HepG2 (cell line): ENCODE measurements around the gene KEL. TPM values are rescaled to one million over a fixed set of nuclear protein-coding genes. Genes with fewer than 3 reads are reported as not detected.
A peak's percentile ranks its signal among the peaks of the same experiment; 100 is the strongest.

Experiments
- CREM ChIP-seq, 2 experiments: sonication (generic) in 1 of 2; formaldehyde crosslinking in 1 of 2; IDR thresholded peaks; 2 replicates each; pipeline versions ENCODE4 v1.4.0 to v1.6.1; 2016 to 2020; ENCODE audit warnings: antibody characterized with exemption in 1 of 2, mild to moderate bottlenecking in 1 of 2, missing genetic modification reagents in 1 of 2
- KDM2A ChIP-seq: sonication (generic); formaldehyde crosslinking; IDR thresholded peaks from 2 replicates; pipeline ENCODE4 v1.4.0; 2020; ENCODE audit warnings: low read depth, missing genetic modification reagents, borderline replicate concordance
- MAFF ChIP-seq: IDR thresholded peaks from 2 replicates; pipeline ENCODE4 v1.6.1; 2011; ENCODE audit warnings: low read depth, low read length, improper control_type of control experiment
- NFRKB ChIP-seq: fragments of 450-650 bp; IDR thresholded peaks from 2 replicates; pipeline ENCODE4 v1.6.1; 2017
- SIN3B ChIP-seq: fragments of 150-350 bp; IDR thresholded peaks from 2 replicates; pipeline ENCODE4 v1.6.1; 2014; ENCODE audit warnings: low read length
- ZMYM4 ChIP-seq: sonication (generic); formaldehyde crosslinking; IDR thresholded peaks from 2 replicates; pipeline ENCODE4 v1.8.1; 2023; ENCODE audit warnings: mild to moderate bottlenecking, missing genetic modification reagents
- ZNF256 ChIP-seq: sonication (generic); formaldehyde crosslinking; conservative IDR thresholded peaks from 2 replicates; pipeline ENCODE4 v1.4.0; 2020; ENCODE audit warnings: missing genetic modification reagents
- ZNF431 ChIP-seq: sonication (generic); formaldehyde crosslinking; IDR thresholded peaks from 2 replicates; pipeline ENCODE4 v1.9.0; 2022; ENCODE audit warnings: missing genetic modification reagents, low read depth, mild to moderate bottlenecking, borderline replicate concordance
- ZNF460 ChIP-seq: sonication (generic); formaldehyde crosslinking; IDR thresholded peaks from 2 replicates; pipeline ENCODE4 v1.5.1; 2020; ENCODE audit warnings: missing genetic modification reagents, mild to moderate bottlenecking, borderline replicate concordance
- ZNF615 ChIP-seq: sonication (generic); formaldehyde crosslinking; IDR thresholded peaks from 2 replicates; pipeline ENCODE4 v1.5.0; 2020; ENCODE audit warnings: mild to moderate bottlenecking, missing genetic modification reagents, borderline replicate concordance
- ZNF616 ChIP-seq: sonication (generic); formaldehyde crosslinking; IDR thresholded peaks from 2 replicates; pipeline ENCODE4 v1.5.0; 2020; ENCODE audit warnings: low read depth, mild to moderate bottlenecking, missing genetic modification reagents
- polyA plus RNA-seq, 8 experiments: library from polyadenylated mRNA; depleted of rRNA in 3 of 8; stranded (reverse) in 7 of 8; unstranded in 1 of 8; fragments of >200 nt; fragmentation: Illumina TruSeq in 4 of 8; extraction: Trizol in 4 of 8; gene quantifications; 2 replicates each; pipeline versions ENCODE4 v1.2.1 to v1.2.3, GENCODE V29; 2011 to 2016; ENCODE audit warnings: low read depth in 4 of 8, missing spikeins in 1 of 8, mixed read lengths in 1 of 8; ENCODE audit not compliant: insufficient read depth in 1 of 8
- total RNA-seq, 5 experiments: library from RNA; depleted of rRNA; stranded (reverse); fragments of >200 nt; fragmentation: Illumina TruSeq; extraction: Trizol; gene quantifications; 2 replicates each; pipeline ENCODE4 v1.2.3, GENCODE V29; 2016; ENCODE audit warnings: low read depth in 1 of 5
- TF ChIP-seq, protein P1 (sequence below): sonication (generic); formaldehyde crosslinking; IDR thresholded peaks from 2 replicates; pipeline ENCODE4 v1.4.0; 2020; ENCODE audit warnings: missing genetic modification reagents
- TF ChIP-seq, protein P2 (sequence below): sonication (generic); formaldehyde crosslinking; IDR thresholded peaks from 2 replicates; pipeline ENCODE4 v1.4.0; 2020; ENCODE audit warnings: missing genetic modification reagents
- TF ChIP-seq, protein P3 (sequence below), 2 experiments: sonication (generic) in 1 of 2; formaldehyde crosslinking in 1 of 2; IDR thresholded peaks; 2 replicates each; pipeline versions ENCODE4 v1.4.0 to v1.6.1; 2016 to 2020; ENCODE audit warnings: borderline replicate concordance in 1 of 2, low read depth in 1 of 2, mild to moderate bottlenecking in 1 of 2, missing genetic modification reagents in 1 of 2
- TF ChIP-seq, protein P4 (sequence below): sonication (generic); formaldehyde crosslinking; IDR thresholded peaks from 2 replicates; pipeline ENCODE4 v1.4.0; 2020; ENCODE audit warnings: missing genetic modification reagents

Gene KEL
- total and polyA plus RNA-seq, 2 of the 13 experiments (the other 11 are each of a cell fraction or from before 2014, with no cell fraction given): 0.03 TPM; not detected in 1

DNA sequence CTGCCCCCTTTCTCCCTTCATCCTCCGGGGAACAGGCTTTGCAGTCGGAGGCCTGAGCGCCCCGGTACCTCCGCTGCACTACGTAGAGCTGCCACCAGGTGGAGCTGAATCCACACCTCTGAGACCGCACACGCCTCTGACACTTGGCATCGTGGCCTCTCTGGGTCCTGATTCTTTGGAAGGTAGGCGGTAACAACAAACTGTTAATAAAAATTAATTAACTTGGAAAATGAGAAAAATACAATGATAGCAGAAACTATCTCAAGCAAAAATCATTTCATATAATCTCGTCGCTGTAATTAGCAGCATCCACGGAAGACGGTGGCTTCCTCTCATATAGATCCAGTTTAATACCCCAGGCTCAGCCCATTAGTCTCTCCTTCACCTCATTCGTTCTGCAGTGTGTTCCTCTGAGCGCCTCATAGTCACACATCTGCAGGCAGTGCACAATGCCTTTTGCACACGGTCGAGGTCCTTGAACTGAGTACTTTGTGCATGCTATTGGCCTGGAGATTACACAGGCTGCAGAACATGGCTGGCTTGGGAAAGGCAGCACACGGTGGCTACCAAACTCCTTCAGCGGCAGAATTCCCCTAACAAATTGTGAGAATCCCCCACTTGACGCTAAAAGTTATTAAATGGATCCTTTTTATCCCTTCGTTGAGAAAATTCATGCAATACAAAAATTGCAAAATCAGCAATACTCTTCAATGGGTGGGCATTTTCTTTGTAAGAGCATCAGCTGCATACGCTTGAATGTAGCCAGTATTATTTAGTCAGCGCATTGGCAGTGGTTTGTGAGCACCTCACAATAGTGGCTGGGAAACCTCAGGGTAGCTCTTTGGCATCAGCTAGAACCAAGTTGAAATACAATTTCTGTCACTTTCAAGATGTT is 46.1 kb upstream of the KEL start (continued):
- TF ChIP-seq, protein P1, sequence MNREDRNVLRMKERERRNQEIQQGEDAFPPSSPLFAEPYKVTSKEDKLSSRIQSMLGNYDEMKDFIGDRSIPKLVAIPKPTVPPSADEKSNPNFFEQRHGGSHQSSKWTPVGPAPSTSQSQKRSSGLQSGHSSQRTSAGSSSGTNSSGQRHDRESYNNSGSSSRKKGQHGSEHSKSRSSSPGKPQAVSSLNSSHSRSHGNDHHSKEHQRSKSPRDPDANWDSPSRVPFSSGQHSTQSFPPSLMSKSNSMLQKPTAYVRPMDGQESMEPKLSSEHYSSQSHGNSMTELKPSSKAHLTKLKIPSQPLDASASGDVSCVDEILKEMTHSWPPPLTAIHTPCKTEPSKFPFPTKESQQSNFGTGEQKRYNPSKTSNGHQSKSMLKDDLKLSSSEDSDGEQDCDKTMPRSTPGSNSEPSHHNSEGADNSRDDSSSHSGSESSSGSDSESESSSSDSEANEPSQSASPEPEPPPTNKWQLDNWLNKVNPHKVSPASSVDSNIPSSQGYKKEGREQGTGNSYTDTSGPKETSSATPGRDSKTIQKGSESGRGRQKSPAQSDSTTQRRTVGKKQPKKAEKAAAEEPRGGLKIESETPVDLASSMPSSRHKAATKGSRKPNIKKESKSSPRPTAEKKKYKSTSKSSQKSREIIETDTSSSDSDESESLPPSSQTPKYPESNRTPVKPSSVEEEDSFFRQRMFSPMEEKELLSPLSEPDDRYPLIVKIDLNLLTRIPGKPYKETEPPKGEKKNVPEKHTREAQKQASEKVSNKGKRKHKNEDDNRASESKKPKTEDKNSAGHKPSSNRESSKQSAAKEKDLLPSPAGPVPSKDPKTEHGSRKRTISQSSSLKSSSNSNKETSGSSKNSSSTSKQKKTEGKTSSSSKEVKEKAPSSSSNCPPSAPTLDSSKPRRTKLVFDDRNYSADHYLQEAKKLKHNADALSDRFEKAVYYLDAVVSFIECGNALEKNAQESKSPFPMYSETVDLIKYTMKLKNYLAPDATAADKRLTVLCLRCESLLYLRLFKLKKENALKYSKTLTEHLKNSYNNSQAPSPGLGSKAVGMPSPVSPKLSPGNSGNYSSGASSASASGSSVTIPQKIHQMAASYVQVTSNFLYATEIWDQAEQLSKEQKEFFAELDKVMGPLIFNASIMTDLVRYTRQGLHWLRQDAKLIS: no peak
- TF ChIP-seq ZNF431 (no peak), ZNF615 (no peak), ZNF616 (CRISPR knock-in tag) (no peak), ZNF460 (CRISPR knock-in tag) (no peak), CREM (IDR thresholded peaks at IDR 0.05) (no peak), CREM (CRISPR knock-in tag; IDR thresholded peaks at IDR 0.05) (no peak), ZNF256 (no peak), NFRKB (no peak), MAFF (peak; percentile 95), ZMYM4 (CRISPR knock-in tag) (no peak), SIN3B (no peak), KDM2A (CRISPR knock-in tag) (peak; percentile 66; the same call in 1 of the 2 replicates)
- TF ChIP-seq, protein P2, sequence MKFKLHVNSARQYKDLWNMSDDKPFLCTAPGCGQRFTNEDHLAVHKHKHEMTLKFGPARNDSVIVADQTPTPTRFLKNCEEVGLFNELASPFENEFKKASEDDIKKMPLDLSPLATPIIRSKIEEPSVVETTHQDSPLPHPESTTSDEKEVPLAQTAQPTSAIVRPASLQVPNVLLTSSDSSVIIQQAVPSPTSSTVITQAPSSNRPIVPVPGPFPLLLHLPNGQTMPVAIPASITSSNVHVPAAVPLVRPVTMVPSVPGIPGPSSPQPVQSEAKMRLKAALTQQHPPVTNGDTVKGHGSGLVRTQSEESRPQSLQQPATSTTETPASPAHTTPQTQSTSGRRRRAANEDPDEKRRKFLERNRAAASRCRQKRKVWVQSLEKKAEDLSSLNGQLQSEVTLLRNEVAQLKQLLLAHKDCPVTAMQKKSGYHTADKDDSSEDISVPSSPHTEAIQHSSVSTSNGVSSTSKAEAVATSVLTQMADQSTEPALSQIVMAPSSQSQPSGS (CRISPR knock-in tag): no peak
- TF ChIP-seq, protein P3, sequence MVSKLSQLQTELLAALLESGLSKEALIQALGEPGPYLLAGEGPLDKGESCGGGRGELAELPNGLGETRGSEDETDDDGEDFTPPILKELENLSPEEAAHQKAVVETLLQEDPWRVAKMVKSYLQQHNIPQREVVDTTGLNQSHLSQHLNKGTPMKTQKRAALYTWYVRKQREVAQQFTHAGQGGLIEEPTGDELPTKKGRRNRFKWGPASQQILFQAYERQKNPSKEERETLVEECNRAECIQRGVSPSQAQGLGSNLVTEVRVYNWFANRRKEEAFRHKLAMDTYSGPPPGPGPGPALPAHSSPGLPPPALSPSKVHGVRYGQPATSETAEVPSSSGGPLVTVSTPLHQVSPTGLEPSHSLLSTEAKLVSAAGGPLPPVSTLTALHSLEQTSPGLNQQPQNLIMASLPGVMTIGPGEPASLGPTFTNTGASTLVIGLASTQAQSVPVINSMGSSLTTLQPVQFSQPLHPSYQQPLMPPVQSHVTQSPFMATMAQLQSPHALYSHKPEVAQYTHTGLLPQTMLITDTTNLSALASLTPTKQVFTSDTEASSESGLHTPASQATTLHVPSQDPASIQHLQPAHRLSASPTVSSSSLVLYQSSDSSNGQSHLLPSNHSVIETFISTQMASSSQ (IDR thresholded peaks at IDR 0.05; ENCODE audit: low read depth): no peak
- TF ChIP-seq, protein P3 (CRISPR knock-in tag; IDR thresholded peaks at IDR 0.05; ENCODE audit: borderline replicate concordance): no peak
- TF ChIP-seq, protein P4, sequence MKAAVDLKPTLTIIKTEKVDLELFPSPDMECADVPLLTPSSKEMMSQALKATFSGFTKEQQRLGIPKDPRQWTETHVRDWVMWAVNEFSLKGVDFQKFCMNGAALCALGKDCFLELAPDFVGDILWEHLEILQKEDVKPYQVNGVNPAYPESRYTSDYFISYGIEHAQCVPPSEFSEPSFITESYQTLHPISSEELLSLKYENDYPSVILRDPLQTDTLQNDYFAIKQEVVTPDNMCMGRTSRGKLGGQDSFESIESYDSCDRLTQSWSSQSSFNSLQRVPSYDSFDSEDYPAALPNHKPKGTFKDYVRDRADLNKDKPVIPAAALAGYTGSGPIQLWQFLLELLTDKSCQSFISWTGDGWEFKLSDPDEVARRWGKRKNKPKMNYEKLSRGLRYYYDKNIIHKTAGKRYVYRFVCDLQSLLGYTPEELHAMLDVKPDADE (CRISPR knock-in tag): no peak
